ENCODE measurements around the gene MED29. TPM values are rescaled to one million over a fixed set of nuclear protein-coding genes. Genes with fewer than 3 reads are reported as not detected.

Gene MED29
- total and polyA plus RNA-seq, 3 donors from 2014 or later: 38.9 to 53.5 (median 46.1) TPM

- Histone ChIP-seq H3K4me3 (no peak overlapping the region), H3K9me3 (no peaks in the 10 kb centered on the region), H3K36me3 (ENCODE audit: low read depth, missing control alignments) (no peaks in the 10 kb centered on the region), H3K27me3 (no peaks in the 10 kb centered on the region), H3K4me1 (peaks cover 19% of the 10 kb centered on the region), H3K27ac (no peak overlapping the region)
- TF ChIP-seq CTCF (IDR thresholded peaks at IDR 0.05) (no peak), POLR2A (IDR thresholded peaks at IDR 0.05) (no peak)
- intact Hi-C loops (cut with DNase I; ENCODE audit: low total_unique reads): loop anchor here (10.0 kb wide), 1 partner anchor 109 kb away; the partner anchor contains the start of gene EID2B
- no peak for DNase-seq
- 58 to 59% methylated on average over 5 of the region's 5 CpGs for WGBS, 2 donors
These were observed 35.0 kb downstream of the MED29 start for GRCh38 chr19:39426170-39426569.

GRCh38 chr19:39427707-39428106 lies 36.5 kb downstream of the MED29 start:
- 93 to 95% methylated on average over 11 of the region's 11 CpGs for WGBS, 2 donors
- H3K4me3 ChIP-seq: no peak overlapping the region
- intact Hi-C loops (cut with DNase I; ENCODE audit: low total_unique reads): loop anchor here (10.0 kb wide), 1 partner anchor 107 kb away; the partner anchor contains the start of gene EID2B
- no peaks in the 10 kb centered on the region for H3K9me3 ChIP-seq
- TF ChIP-seq POLR2A (IDR thresholded peaks at IDR 0.05) (no peak), CTCF (IDR thresholded peaks at IDR 0.05) (no peak)
- H3K27me3 ChIP-seq: no peaks in the 10 kb centered on the region
- peak overlapping the region in 1 of 2 donors; percentile 81 for H3K27ac ChIP-seq
- H3K36me3 ChIP-seq (ENCODE audit: low read depth, missing control alignments): no peaks in the 10 kb centered on the region
- peaks cover 19% of the 10 kb centered on the region for H3K4me1 ChIP-seq
- DNase-seq: no peak

- WGBS, 2 donors: 36 to 49% methylated on average over 11 to 23 of the region's 23 CpGs
- peaks cover 19% of the 10 kb centered on the region for H3K4me1 ChIP-seq
- peak; percentile 80 for DNase-seq
- TF ChIP-seq POLR2A (IDR thresholded peaks at IDR 0.05) (no peak), CTCF (IDR thresholded peaks at IDR 0.05) (no peak)
- no peaks in the 10 kb centered on the region for H3K9me3 ChIP-seq
- H3K27ac ChIP-seq: peak overlapping the region; percentile 41 to 81
- H3K36me3 ChIP-seq (ENCODE audit: low read depth, missing control alignments): no peaks in the 10 kb centered on the region
- intact Hi-C loops (cut with DNase I; ENCODE audit: low total_unique reads): loop anchor here (10.0 kb wide), 1 partner anchor 106 kb away; the partner anchor contains the start of gene EID2B
- no peaks in the 10 kb centered on the region for H3K27me3 ChIP-seq
- H3K4me3 ChIP-seq: no peak overlapping the region
These were observed 37.3 kb downstream of the MED29 start for GRCh38 chr19:39428283-39429112.

GRCh38 chr19:39430675-39431593 lies 39.8 kb downstream of the MED29 start:
- WGBS, 2 donors: 74 to 78% methylated on average over 18 to 25 of the region's 25 CpGs
- no peak overlapping the region for H3K4me3 ChIP-seq
- H3K27me3 ChIP-seq: no peaks in the 10 kb centered on the region
- no peak for DNase-seq
- no peak for TF ChIP-seq CTCF (IDR thresholded peaks at IDR 0.05)
- no peak for TF ChIP-seq POLR2A (IDR thresholded peaks at IDR 0.05)
- intact Hi-C loops (cut with DNase I; ENCODE audit: low total_unique reads): no loop called here
- H3K9me3 ChIP-seq: no peaks in the 10 kb centered on the region
- H3K36me3 ChIP-seq (ENCODE audit: low read depth, missing control alignments): no peaks in the 10 kb centered on the region
- peak overlapping the region; percentile 63 to 65 for H3K27ac ChIP-seq
- peaks cover 32% of the 10 kb centered on the region for H3K4me1 ChIP-seq

All from testis (tissue), 3 donors.